ENCODE measurements around the gene EPB41L2. TPM values are rescaled to one million over a fixed set of nuclear protein-coding genes. Genes with fewer than 3 reads are reported as not detected.
"Not testable (repeated sequence)": the region's sequence is repeated elsewhere in the genome, so short reads cannot be mapped to it uniquely, and the experiment has no call there.

EPB41L2 gene
- total RNA-seq, 1 donor from 2014 or later = 211 TPM

GRCh38 chr6:130918171-130918570 is 144.9 kb downstream of the EPB41L2 start:
- no peak for DNase-seq (ENCODE audit: low spot score)

GRCh38 chr6:130915606-130916005 is 147.4 kb downstream of the EPB41L2 start:
- DNase-seq (ENCODE audit: low spot score) = not testable (repeated sequence)

- no peak for DNase-seq (ENCODE audit: low spot score)
Observed at GRCh38 chr6:130913120-130913519, 149.9 kb downstream of the EPB41L2 start.

GRCh38 chr6:130912434-130912833 is 150.6 kb downstream of the EPB41L2 start:
- no peak for DNase-seq (ENCODE audit: low spot score)

GRCh38 chr6:130908958-130909357 is 154.1 kb downstream of the EPB41L2 start:
- DNase-seq (ENCODE audit: low spot score) = no peak

GRCh38 chr6:130908188-130908587 is 154.9 kb downstream of the EPB41L2 start:
- DNase-seq (ENCODE audit: low spot score) = no peak

GRCh38 chr6:130907687-130908086 is 155.4 kb downstream of the EPB41L2 start:
- DNase-seq (ENCODE audit: low spot score) = no peak

- DNase-seq (ENCODE audit: low spot score) = no peak
Observed at GRCh38 chr6:130906736-130907381, 156.2 kb downstream of the EPB41L2 start.

- no peak for DNase-seq (ENCODE audit: low spot score)
Observed at GRCh38 chr6:130903602-130904001, 159.4 kb downstream of the EPB41L2 start.

GRCh38 chr6:130903007-130903406 is 160.0 kb downstream of the EPB41L2 start:
- DNase-seq (ENCODE audit: low spot score) = no peak

GRCh38 chr6:130900913-130901312 is 162.1 kb downstream of the EPB41L2 start:
- DNase-seq (ENCODE audit: low spot score) = no peak

- no peak for DNase-seq (ENCODE audit: low spot score)
Observed at GRCh38 chr6:130896249-130896648, 166.8 kb downstream of the EPB41L2 start.

- DNase-seq (ENCODE audit: low spot score) = no peak
Observed at GRCh38 chr6:130895516-130895915, 167.5 kb downstream of the EPB41L2 start.

GRCh38 chr6:130893766-130894165 is 169.3 kb downstream of the EPB41L2 start:
- no peak for DNase-seq (ENCODE audit: low spot score)

GRCh38 chr6:130893277-130893676 is 169.8 kb downstream of the EPB41L2 start:
- no peak for DNase-seq (ENCODE audit: low spot score)

- no peak for DNase-seq (ENCODE audit: low spot score)
Observed at GRCh38 chr6:130890521-130890971, 172.5 kb downstream of the EPB41L2 start.

- DNase-seq (ENCODE audit: low spot score) = no peak
Observed at GRCh38 chr6:130889423-130889822, 173.6 kb downstream of the EPB41L2 start.

GRCh38 chr6:130888246-130888645 is 174.8 kb downstream of the EPB41L2 start:
- no peak for DNase-seq (ENCODE audit: low spot score)

- no peak for DNase-seq (ENCODE audit: low spot score)
Observed at GRCh38 chr6:130886966-130887365, 176.1 kb downstream of the EPB41L2 start.

GRCh38 chr6:130885392-130886192 is 177.5 kb downstream of the EPB41L2 start:
- no peak for DNase-seq (ENCODE audit: low spot score)

GRCh38 chr6:130882370-130882769 is 180.7 kb downstream of the EPB41L2 start:
- DNase-seq (ENCODE audit: low spot score) = no peak

GRCh38 chr6:130879826-130880225 is 183.2 kb downstream of the EPB41L2 start:
- DNase-seq (ENCODE audit: low spot score) = no peak

- no peak for DNase-seq (ENCODE audit: low spot score)
Observed at GRCh38 chr6:130873746-130874145, 189.3 kb downstream of the EPB41L2 start.
